PC-9 (cell line): Measurements from ENCODE around the gene PRKG1. TPM values are rescaled to one million over a fixed set of nuclear protein-coding genes. Genes with fewer than 3 reads are reported as not detected.

ENCODE experiments used
- BruUV-seq: library from RNA; stranded (reverse); fragments of 400-500 nt; replicated peaks from 2 replicates; lab custom pipeline; 2021; lab: Mats Ljungman, UMichigan
- CTCF ChIA-PET: fragments of 300-600 bp; sonication (Branson Sonifier 250); formaldehyde crosslinking; loops from one replicate; lab custom pipeline; 2022; ENCODE audit warnings: antibody characterized with exemption; lab: Charles Lee
- POLR2A ChIA-PET: fragments of 300-600 bp; sonication (Branson Sonifier 250); formaldehyde crosslinking; loops from one replicate; lab custom pipeline; 2022; ENCODE audit warnings: antibody characterized with exemption; ENCODE audit not compliant: unreplicated experiment; lab: Charles Lee
- DNase-seq, 2 experiments: peaks; one replicate each; pipeline versions ENCODE4 v3.0.0 to v3.0.0-alpha.2; 2015 to 2022; ENCODE audit warnings: mixed read lengths in 1 of 2
- H2AFZ ChIP-seq: fragments of 200-600 bp; sonication (generic); 2 replicates; pipeline ENCODE4 v1.8.1; 2017; ENCODE audit warnings: antibody characterized with exemption
- H3F3A ChIP-seq: fragments of 200-600 bp; sonication (generic); 2 replicates; pipeline ENCODE4 v1.8.1; 2017; ENCODE audit warnings: antibody characterized with exemption, mild to moderate bottlenecking, low read depth; ENCODE audit not compliant: insufficient read depth
- H3K27ac ChIP-seq: fragments of 200-600 bp; sonication (generic); 2 replicates; pipeline ENCODE4 v1.6.1; 2016; ENCODE audit warnings: mixed run types
- H3K27me3 ChIP-seq: fragments of 200-600 bp; sonication (generic); 2 replicates; pipeline ENCODE4 v1.6.1; 2016; ENCODE audit warnings: low read depth, mixed run types; ENCODE audit not compliant: insufficient read depth
- H3K36me3 ChIP-seq: fragments of 200-600 bp; sonication (generic); 2 replicates; pipeline ENCODE4 v1.6.1; 2016; ENCODE audit warnings: low read depth, mixed run types
- H3K4me1 ChIP-seq: fragments of 200-600 bp; sonication (generic); replicated peaks from 2 replicates; pipeline ENCODE4 v1.6.1; 2016; ENCODE audit warnings: mixed run types; ENCODE audit not compliant: insufficient read depth
- H3K4me2 ChIP-seq: fragments of 200-600 bp; sonication (generic); 2 replicates; pipeline ENCODE4 v1.6.1; 2017; ENCODE audit warnings: mixed run types
- H3K4me3 ChIP-seq: fragments of 200-600 bp; sonication (generic); 2 replicates; pipeline ENCODE4 v1.6.1; 2016; ENCODE audit warnings: mixed run types
- H3K79me2 ChIP-seq: fragments of 200-600 bp; sonication (generic); 2 replicates; pipeline ENCODE4 v1.6.1; 2017; ENCODE audit warnings: low read depth, mixed run types
- H3K9me2 ChIP-seq: fragments of 200-600 bp; sonication (generic); 2 replicates; pipeline ENCODE4 v1.8.1; 2017; ENCODE audit warnings: mild to moderate bottlenecking; ENCODE audit not compliant: insufficient read depth
- H3K9me3 ChIP-seq: fragments of 200-600 bp; sonication (generic); 2 replicates; pipeline ENCODE4 v1.8.1; 2016; ENCODE audit warnings: low read depth; ENCODE audit not compliant: insufficient read depth
- H4K20me1 ChIP-seq: fragments of 200-600 bp; sonication (generic); 2 replicates; pipeline ENCODE4 v1.8.1; 2017; ENCODE audit not compliant: insufficient read depth
- CTCF ChIP-seq: fragments of 200-600 bp; sonication (generic); conservative IDR thresholded peaks from 2 replicates; pipeline ENCODE4 v1.6.1; 2017; ENCODE audit warnings: mixed run types, antibody characterized with exemption, mild to moderate bottlenecking, moderate library complexity
- EZH2 ChIP-seq: fragments of 200-600 bp; sonication (generic); IDR thresholded peaks from 2 replicates; pipeline ENCODE4 v1.8.0; 2017; ENCODE audit warnings: antibody characterized with exemption, low read depth
- intact Hi-C: fragments of 100-400 bp; cut with micrococcal nuclease; formaldehyde crosslinking; loops from one replicate; pipeline ENCODE4 v1.10.0; 2022; ENCODE audit not compliant: unreplicated experiment
- total RNA-seq: library from RNA; stranded (reverse); gene quantifications from 2 replicates; pipeline ENCODE4 v1.2.3, GENCODE V29; 2021

The PRKG1 gene
- total RNA-seq, 1 experiment from 2014 or later = 0.70 TPM

- Histone ChIP-seq H3K9me3 (no peaks in the 10 kb centered on the region), H3K79me2 (no peaks in the 10 kb centered on the region), H3K9me2 (no peaks in the 10 kb centered on the region), H2AFZ (no peak overlapping the region), H3K4me3 (no peak overlapping the region), H3K4me1 (no peaks in the 10 kb centered on the region), H3K27ac (no peak overlapping the region), H4K20me1 (no peaks in the 10 kb centered on the region), H3K27me3 (no peaks in the 10 kb centered on the region), H3K36me3 (no peaks in the 10 kb centered on the region), H3F3A (no peaks in the 10 kb centered on the region), H3K4me2 (no peak overlapping the region)
- intact Hi-C loops = no loop called here
- no peak for DNase-seq
- no TSS peak for BruUV-seq
- ChIA-PET POLR2A (no interaction called here), CTCF (no interaction called here)
- no peak for TF ChIP-seq CTCF
- no peak for TF ChIP-seq EZH2
Observed at GRCh38 chr10:51180141-51180540, 105.9 kb downstream of the PRKG1 start.

DNA sequence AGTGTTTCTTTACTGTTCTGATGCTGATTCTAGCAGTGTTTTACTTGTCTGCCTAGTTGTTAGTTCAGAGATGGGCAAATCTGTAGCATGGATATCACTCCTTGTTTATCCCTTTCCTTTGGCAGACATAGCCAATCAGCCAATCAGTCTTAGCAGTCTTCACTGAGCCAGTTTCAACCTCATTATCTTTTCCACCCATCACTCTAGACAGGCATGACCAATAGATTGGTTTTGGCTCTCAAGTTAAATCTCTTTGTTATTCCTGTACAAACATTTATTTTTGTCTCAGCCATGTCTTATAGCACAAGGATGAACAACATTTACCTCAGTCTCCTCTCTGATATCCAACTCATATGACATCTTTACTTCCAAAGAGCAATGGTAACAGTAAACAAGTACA, 109.5 kb downstream of the PRKG1 start:
- CTCF ChIA-PET = no interaction called here

GRCh38 chr10:51186361-51186760, 112.1 kb downstream of the PRKG1 start:
- no peak for DNase-seq
- TF ChIP-seq CTCF (no peak), EZH2 (no peak)
- CTCF ChIA-PET = no interaction called here
- H3F3A ChIP-seq = no peaks in the 10 kb centered on the region
- no peak overlapping the region for H3K4me2 ChIP-seq
- H3K4me3 ChIP-seq = no peak overlapping the region
- H3K79me2 ChIP-seq = no peaks in the 10 kb centered on the region
- H3K27ac ChIP-seq = no peak overlapping the region
- H3K4me1 ChIP-seq = no peaks in the 10 kb centered on the region
- intact Hi-C loops = no loop called here
- POLR2A ChIA-PET = no interaction called here
- no peaks in the 10 kb centered on the region for H3K9me2 ChIP-seq
- no TSS peak for BruUV-seq
- H3K9me3 ChIP-seq = no peaks in the 10 kb centered on the region
- H3K27me3 ChIP-seq = no peaks in the 10 kb centered on the region
- no peak overlapping the region for H2AFZ ChIP-seq
- H4K20me1 ChIP-seq = no peaks in the 10 kb centered on the region
- no peaks in the 10 kb centered on the region for H3K36me3 ChIP-seq

More for the DNA sequence above, 109.5 kb downstream of the PRKG1 start:
- H3K79me2 ChIP-seq = no peaks in the 10 kb centered on the region
- no peaks in the 10 kb centered on the region for H3K36me3 ChIP-seq
- no peaks in the 10 kb centered on the region for H4K20me1 ChIP-seq
- BruUV-seq = no TSS peak
- no peaks in the 10 kb centered on the region for H3K4me1 ChIP-seq
- POLR2A ChIA-PET = no interaction called here
- H3K9me2 ChIP-seq = no peaks in the 10 kb centered on the region
- H3K27me3 ChIP-seq = no peaks in the 10 kb centered on the region
- no peak overlapping the region for H2AFZ ChIP-seq
- H3K27ac ChIP-seq = no peak overlapping the region
- TF ChIP-seq CTCF (no peak), EZH2 (no peak)
- H3K4me2 ChIP-seq = no peak overlapping the region
- H3K9me3 ChIP-seq = no peaks in the 10 kb centered on the region
- no peaks in the 10 kb centered on the region for H3F3A ChIP-seq
- no peak overlapping the region for H3K4me3 ChIP-seq
- no peak for DNase-seq
- intact Hi-C loops = no loop called here
